H9 (cell line): Measurements from ENCODE around the gene EPB41L1. TPM values are rescaled to one million over a fixed set of nuclear protein-coding genes. Genes with fewer than 3 reads are reported as not detected.

ENCODE experiments used
- DNase-seq: peaks from one replicate; pipeline ENCODE4 v3.0.0-alpha.2; 2017
- H2AFZ ChIP-seq: one replicate; pipeline ENCODE4 v1.6.1; 2013; ENCODE audit warnings: mild to moderate bottlenecking, low read length, control low read depth, moderate library complexity
- H2AK5ac ChIP-seq: 2 replicates; pipeline ENCODE4 v1.6.1; 2013; ENCODE audit warnings: low read length, control low read depth, mixed read lengths; ENCODE audit not compliant: insufficient read length
- H2BK120ac ChIP-seq: one replicate; pipeline ENCODE4 v1.6.1; 2013; ENCODE audit warnings: low read depth, mild to moderate bottlenecking, low read length, control low read depth, inconsistent platforms; ENCODE audit not compliant: poor library complexity, severe bottlenecking
- H2BK12ac ChIP-seq: 2 replicates; pipeline ENCODE4 v1.6.1; 2013; ENCODE audit warnings: low read length, control low read depth, mixed read lengths, low read depth; ENCODE audit not compliant: insufficient read length
- H2BK15ac ChIP-seq: 2 replicates; pipeline ENCODE4 v1.6.1; 2013; ENCODE audit warnings: low read depth, low read length, control low read depth
- H2BK20ac ChIP-seq: one replicate; pipeline ENCODE4 v1.6.1; 2013; ENCODE audit warnings: low read depth, mild to moderate bottlenecking, low read length, control low read depth, inconsistent platforms; ENCODE audit not compliant: poor library complexity, severe bottlenecking
- H2BK5ac ChIP-seq: 2 replicates; pipeline ENCODE4 v1.6.1; 2013; ENCODE audit warnings: low read length, control low read depth, mixed read lengths; ENCODE audit not compliant: insufficient read length
- H3K14ac ChIP-seq: 2 replicates; pipeline ENCODE4 v1.6.1; 2013; ENCODE audit warnings: low read length, control low read depth; ENCODE audit not compliant: insufficient read depth
- H3K18ac ChIP-seq: 2 replicates; pipeline ENCODE4 v1.6.1; 2013; ENCODE audit warnings: low read depth, mild to moderate bottlenecking, mixed read lengths, low read length, control low read depth; ENCODE audit not compliant: insufficient read length
- H3K23ac ChIP-seq: 2 replicates; pipeline ENCODE4 v1.6.1; 2013; ENCODE audit warnings: low read length, control low read depth, mixed read lengths, low read depth; ENCODE audit not compliant: insufficient read length
- H3K23me2 ChIP-seq: 2 replicates; pipeline ENCODE4 v1.6.1; 2013; ENCODE audit warnings: low read depth, mild to moderate bottlenecking, mixed read lengths, low read length, control low read depth; ENCODE audit not compliant: insufficient read length, poor library complexity, severe bottlenecking
- H3K27ac ChIP-seq: 2 replicates; pipeline ENCODE4 v1.5.1; 2013; ENCODE audit warnings: low read length, control low read depth, mixed read lengths, low read depth; ENCODE audit not compliant: insufficient read length
- H3K27me3 ChIP-seq: 2 replicates; pipeline ENCODE4 v1.6.1; 2013; ENCODE audit warnings: low read length, control low read depth, inconsistent platforms; ENCODE audit not compliant: insufficient read depth
- H3K4ac ChIP-seq: 2 replicates; pipeline ENCODE4 v1.6.1; 2013; ENCODE audit warnings: low read depth, mild to moderate bottlenecking, control low read depth, inconsistent platforms, low read length, moderate library complexity
- H3K4me1 ChIP-seq: 2 replicates; pipeline ENCODE4 v1.6.1; 2013; ENCODE audit warnings: low read length, control low read depth, inconsistent platforms; ENCODE audit not compliant: insufficient read depth
- H3K4me2 ChIP-seq: 2 replicates; pipeline ENCODE4 v1.6.1; 2013; ENCODE audit warnings: low read length, control low read depth, mixed read lengths; ENCODE audit not compliant: insufficient read length, insufficient read depth
- H3K56ac ChIP-seq: 2 replicates; pipeline ENCODE4 v1.6.1; 2013; ENCODE audit warnings: low read depth, mild to moderate bottlenecking, mixed read lengths, low read length, control low read depth; ENCODE audit not compliant: insufficient read length
- H3K79me1 ChIP-seq: 2 replicates; pipeline ENCODE4 v1.6.1; 2013; ENCODE audit warnings: low read depth, mild to moderate bottlenecking, moderate library complexity, low read length, control low read depth, inconsistent platforms; ENCODE audit not compliant: insufficient read depth, poor library complexity, severe bottlenecking
- H3K79me2 ChIP-seq: 2 replicates; pipeline ENCODE4 v1.6.1; 2013; ENCODE audit warnings: low read length, control low read depth, inconsistent platforms; ENCODE audit not compliant: insufficient read depth
- H3K9ac ChIP-seq: 2 replicates; pipeline ENCODE4 v1.6.1; 2013; ENCODE audit warnings: low read length, control low read depth, mixed read lengths; ENCODE audit not compliant: insufficient read length; ENCODE audit errors: extremely low read depth
- H3K9me3 ChIP-seq: one replicate; pipeline ENCODE4 v1.6.1; 2013; ENCODE audit warnings: low read depth, low read length, inconsistent platforms; ENCODE audit not compliant: control insufficient read depth
- H3T11ph ChIP-seq: one replicate; pipeline ENCODE4 v1.6.1; 2013; ENCODE audit warnings: mild to moderate bottlenecking, low read length, control low read depth, inconsistent platforms
- H4K20me1 ChIP-seq: one replicate; pipeline ENCODE4 v1.6.1; 2013; ENCODE audit not compliant: control insufficient read depth, insufficient read length, insufficient read depth
- H4K5ac ChIP-seq: 2 replicates; pipeline ENCODE4 v1.6.1; 2013; ENCODE audit warnings: low read depth, mild to moderate bottlenecking, mixed read lengths, low read length, control low read depth; ENCODE audit not compliant: insufficient read length
- H4K8ac ChIP-seq: replicated peaks from 2 replicates; pipeline ENCODE4 v1.6.1; 2013; ENCODE audit warnings: low read length, control low read depth, mixed read lengths, low read depth; ENCODE audit not compliant: insufficient read length
- H4K91ac ChIP-seq: 2 replicates; pipeline ENCODE4 v1.6.1; 2013; ENCODE audit warnings: low read depth, mild to moderate bottlenecking, moderate library complexity, mixed read lengths, low read length, control low read depth; ENCODE audit not compliant: insufficient read length
- H3K27ac Mint-ChIP-seq, 3 experiments: 2 replicates in 2 of 3; 3 replicates in 1 of 3; pipeline ENCODE4 v1.8.0; 2020 to 2021; ENCODE audit warnings: mixed read lengths in 3 of 3, mild to moderate bottlenecking in 1 of 3, moderate library complexity in 1 of 3
- H3K27me3 Mint-ChIP-seq: 2 replicates; pipeline ENCODE4 v1.8.0; 2021; ENCODE audit warnings: low read depth, mild to moderate bottlenecking, moderate library complexity, mixed read lengths
- H3K36me3 Mint-ChIP-seq, 3 experiments: 2 replicates in 2 of 3; 3 replicates in 1 of 3; pipeline ENCODE4 v1.8.0; 2020 to 2021; ENCODE audit warnings: low read depth in 3 of 3, mixed read lengths in 3 of 3; ENCODE audit not compliant: insufficient read depth in 1 of 3
- H3K4me1 Mint-ChIP-seq, 2 experiments: 2 replicates each; pipeline ENCODE4 v1.8.0; 2020; ENCODE audit warnings: mixed read lengths in 2 of 2
- H3K4me3 Mint-ChIP-seq, 2 experiments: 2 replicates in 1 of 2; 3 replicates in 1 of 2; pipeline ENCODE4 v1.8.0; 2020 to 2021; ENCODE audit warnings: mild to moderate bottlenecking in 2 of 2, mixed read lengths in 2 of 2, moderate library complexity in 1 of 2
- H3K9me3 Mint-ChIP-seq, 2 experiments: 2 replicates in 1 of 2; 3 replicates in 1 of 2; pipeline ENCODE4 v1.8.0; 2020; ENCODE audit warnings: mild to moderate bottlenecking in 2 of 2, mixed read lengths in 2 of 2, moderate library complexity in 1 of 2
- WGBS: extraction: QIAGEN DNeasy Blood & Tissue Kit; methylation state at CpG from one replicate; pipeline ENCODE4 v1.1.7; 2013; ENCODE audit warnings: missing lambda C conversion rate, low lambda C conversion rate, mixed read lengths; ENCODE audit not compliant: insufficient read length; ENCODE audit errors: extremely low coverage; 5-methylcytosine and 5-hydroxymethylcytosine counted together
- total RNA-seq: library from RNA; stranded (reverse); gene quantifications from 2 replicates; pipeline ENCODE4 v1.2.1, GENCODE V29; 2021
- TF ChIP-seq, protein P1 (sequence below): fragments of 200-600 bp; sonication (generic); conservative IDR thresholded peaks from 3 replicates; pipeline ENCODE4 v1.8.0; 2021; ENCODE audit warnings: antibody characterized with exemption, mild to moderate bottlenecking

The EPB41L1 gene
- total RNA-seq, 1 experiment from 2014 or later: 31.1 TPM

DNA sequence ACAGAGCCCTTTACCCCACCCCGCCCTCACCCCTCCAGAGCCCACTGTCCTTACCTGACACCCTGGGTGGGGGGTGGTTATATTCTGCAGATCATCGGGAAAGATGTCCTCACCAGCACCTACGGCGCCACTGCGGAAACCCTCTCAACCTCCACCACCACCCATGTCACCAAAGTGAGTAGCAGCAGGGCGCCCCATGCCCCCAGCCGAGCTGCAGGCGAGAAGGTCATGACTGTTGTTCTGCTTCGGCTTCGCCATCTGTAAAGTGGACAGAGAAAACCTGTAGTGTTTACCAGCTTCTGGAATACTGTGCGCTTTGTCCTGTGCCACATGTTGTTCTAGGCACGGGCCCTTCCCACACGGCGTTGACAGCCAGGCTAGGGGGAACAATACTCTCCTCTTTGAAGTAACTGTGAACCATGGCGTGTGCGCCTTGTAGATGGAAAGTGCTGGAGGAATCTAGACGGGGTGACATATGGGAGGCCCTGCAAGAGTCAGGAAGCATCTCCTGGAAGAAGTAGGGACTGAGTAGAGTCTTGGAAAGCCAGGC lies 65.2 kb downstream of the EPB41L1 start:
- peaks cover 8 to 9% of the 10 kb centered on the region in 2 experiments for H3K4me1 Mint-ChIP-seq
- no peaks in the 10 kb centered on the region for H3K9me3 Mint-ChIP-seq
- TF ChIP-seq, protein P1, sequence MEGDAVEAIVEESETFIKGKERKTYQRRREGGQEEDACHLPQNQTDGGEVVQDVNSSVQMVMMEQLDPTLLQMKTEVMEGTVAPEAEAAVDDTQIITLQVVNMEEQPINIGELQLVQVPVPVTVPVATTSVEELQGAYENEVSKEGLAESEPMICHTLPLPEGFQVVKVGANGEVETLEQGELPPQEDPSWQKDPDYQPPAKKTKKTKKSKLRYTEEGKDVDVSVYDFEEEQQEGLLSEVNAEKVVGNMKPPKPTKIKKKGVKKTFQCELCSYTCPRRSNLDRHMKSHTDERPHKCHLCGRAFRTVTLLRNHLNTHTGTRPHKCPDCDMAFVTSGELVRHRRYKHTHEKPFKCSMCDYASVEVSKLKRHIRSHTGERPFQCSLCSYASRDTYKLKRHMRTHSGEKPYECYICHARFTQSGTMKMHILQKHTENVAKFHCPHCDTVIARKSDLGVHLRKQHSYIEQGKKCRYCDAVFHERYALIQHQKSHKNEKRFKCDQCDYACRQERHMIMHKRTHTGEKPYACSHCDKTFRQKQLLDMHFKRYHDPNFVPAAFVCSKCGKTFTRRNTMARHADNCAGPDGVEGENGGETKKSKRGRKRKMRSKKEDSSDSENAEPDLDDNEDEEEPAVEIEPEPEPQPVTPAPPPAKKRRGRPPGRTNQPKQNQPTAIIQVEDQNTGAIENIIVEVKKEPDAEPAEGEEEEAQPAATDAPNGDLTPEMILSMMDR: no peak
- Histone ChIP-seq H3K9me3 (no peaks in the 10 kb centered on the region), H4K8ac (no peak overlapping the region), H3K27ac (no peak overlapping the region), H3K18ac (no peak overlapping the region), H3K9ac (no peak overlapping the region), H3K27me3 (no peaks in the 10 kb centered on the region), H2BK5ac (no peak overlapping the region), H3K4me2 (no peak overlapping the region), H2BK120ac (no peak overlapping the region), H3K23ac (no peak overlapping the region), H3K4ac (no peak overlapping the region), H2BK15ac (no peak overlapping the region), H3K79me1 (no peaks in the 10 kb centered on the region), H2AFZ (no peak overlapping the region), H3K14ac (no peak overlapping the region), H3T11ph (no peak overlapping the region), H2AK5ac (no peak overlapping the region), H4K20me1 (no peaks in the 10 kb centered on the region), H2BK12ac (no peak overlapping the region), H4K91ac (no peak overlapping the region), H2BK20ac (no peak overlapping the region), H3K79me2 (no peaks in the 10 kb centered on the region), H3K4me1 (no peaks in the 10 kb centered on the region), H3K56ac (no peak overlapping the region), H3K23me2 (no peaks in the 10 kb centered on the region), H4K5ac (no peak overlapping the region)
- no peak overlapping the region for H3K27ac Mint-ChIP-seq
- WGBS: no CpG with 5 or more reads among the region's 17 CpGs
- no peak for DNase-seq
- peaks cover 0 to 3% (median 0%) of the 10 kb centered on the region in 3 experiments; a peak in 1 of 7 replicates for H3K36me3 Mint-ChIP-seq
- H3K27me3 Mint-ChIP-seq: no peaks in the 10 kb centered on the region
- H3K4me3 Mint-ChIP-seq: no peak overlapping the region
